Fibroblast of the aortic adventitia (primary cell): ENCODE results near the gene PRDM15. TPM values are rescaled to one million over a fixed set of nuclear protein-coding genes. Genes with fewer than 3 reads are reported as not detected.

ENCODE experiments used
- DNase-seq: peaks from one replicate; pipeline ENCODE4 v3.0.0-alpha.2; 2010; ENCODE audit warnings: low read depth
- H3K4me3 ChIP-seq: 2 replicates; pipeline ENCODE4 v1.5.1; 2011; ENCODE audit warnings: low read depth, mild to moderate bottlenecking, control low read depth, low read length, moderate library complexity
- total RNA-seq: library from RNA; depleted of rRNA; stranded (reverse); fragments of >200 nt; gene quantifications from 2 replicates; pipeline ENCODE4 v1.2.3, GENCODE V29; 2012; ENCODE audit warnings: low replicate concordance
- TF ChIP-seq, protein P1 (sequence below): IDR thresholded peaks from 2 replicates; pipeline ENCODE4 v1.5.1; 2011; ENCODE audit warnings: mild to moderate bottlenecking, low read length, control low read depth, inconsistent platforms; ENCODE audit not compliant: insufficient read depth

The PRDM15 gene, protein sequence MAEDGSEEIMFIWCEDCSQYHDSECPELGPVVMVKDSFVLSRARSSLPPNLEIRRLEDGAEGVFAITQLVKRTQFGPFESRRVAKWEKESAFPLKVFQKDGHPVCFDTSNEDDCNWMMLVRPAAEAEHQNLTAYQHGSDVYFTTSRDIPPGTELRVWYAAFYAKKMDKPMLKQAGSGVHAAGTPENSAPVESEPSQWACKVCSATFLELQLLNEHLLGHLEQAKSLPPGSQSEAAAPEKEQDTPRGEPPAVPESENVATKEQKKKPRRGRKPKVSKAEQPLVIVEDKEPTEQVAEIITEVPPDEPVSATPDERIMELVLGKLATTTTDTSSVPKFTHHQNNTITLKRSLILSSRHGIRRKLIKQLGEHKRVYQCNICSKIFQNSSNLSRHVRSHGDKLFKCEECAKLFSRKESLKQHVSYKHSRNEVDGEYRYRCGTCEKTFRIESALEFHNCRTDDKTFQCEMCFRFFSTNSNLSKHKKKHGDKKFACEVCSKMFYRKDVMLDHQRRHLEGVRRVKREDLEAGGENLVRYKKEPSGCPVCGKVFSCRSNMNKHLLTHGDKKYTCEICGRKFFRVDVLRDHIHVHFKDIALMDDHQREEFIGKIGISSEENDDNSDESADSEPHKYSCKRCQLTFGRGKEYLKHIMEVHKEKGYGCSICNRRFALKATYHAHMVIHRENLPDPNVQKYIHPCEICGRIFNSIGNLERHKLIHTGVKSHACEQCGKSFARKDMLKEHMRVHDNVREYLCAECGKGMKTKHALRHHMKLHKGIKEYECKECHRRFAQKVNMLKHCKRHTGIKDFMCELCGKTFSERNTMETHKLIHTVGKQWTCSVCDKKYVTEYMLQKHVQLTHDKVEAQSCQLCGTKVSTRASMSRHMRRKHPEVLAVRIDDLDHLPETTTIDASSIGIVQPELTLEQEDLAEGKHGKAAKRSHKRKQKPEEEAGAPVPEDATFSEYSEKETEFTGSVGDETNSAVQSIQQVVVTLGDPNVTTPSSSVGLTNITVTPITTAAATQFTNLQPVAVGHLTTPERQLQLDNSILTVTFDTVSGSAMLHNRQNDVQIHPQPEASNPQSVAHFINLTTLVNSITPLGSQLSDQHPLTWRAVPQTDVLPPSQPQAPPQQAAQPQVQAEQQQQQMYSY
- total RNA-seq: 1.8 and 4.7 TPM in 2 replicates

DNA sequence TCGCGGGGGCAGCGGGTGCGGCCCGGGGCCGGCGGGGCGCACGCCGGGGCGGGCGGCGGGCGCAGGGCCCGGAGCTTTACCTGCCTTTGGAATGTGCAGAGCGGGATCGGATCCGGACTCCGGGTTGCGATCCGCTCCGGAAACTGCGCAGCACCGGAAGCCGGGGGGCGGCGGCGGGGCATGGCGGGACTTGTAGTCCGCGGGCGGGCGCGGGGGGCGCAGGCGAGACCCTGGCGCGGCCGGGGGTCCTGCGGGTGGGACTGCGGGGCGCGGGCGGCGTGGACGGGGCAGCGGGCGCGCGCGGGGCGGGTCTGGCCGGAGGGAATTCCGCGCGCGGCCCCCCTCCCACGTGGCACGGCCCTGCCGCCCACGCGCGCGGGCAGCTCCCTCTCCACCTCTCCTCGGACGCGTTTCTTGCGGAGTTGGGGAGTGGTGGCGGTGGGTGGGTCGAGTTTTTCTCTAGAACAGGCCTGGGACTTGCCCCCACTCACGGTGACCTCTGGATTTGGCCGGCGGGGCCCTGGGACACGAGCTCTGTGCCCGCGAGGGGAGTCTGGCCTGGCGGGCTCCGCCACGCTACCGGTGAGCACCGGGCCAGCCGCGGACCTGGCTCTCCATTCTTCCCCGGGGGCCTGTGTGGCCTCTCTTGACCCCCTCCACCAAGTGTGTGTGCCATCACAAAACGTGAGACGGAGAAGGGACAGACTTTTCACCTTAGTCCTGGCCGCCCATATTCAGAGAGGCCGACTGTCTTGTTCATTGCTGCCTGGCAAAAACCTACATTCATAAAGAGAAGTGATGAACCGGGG is at the start of gene PRDM15:
Gene PRDM15, minus strand, starts transcription at position 155 of the 809 bp plus-strand sequence. CDS start 18,981 bp downstream, outside the sequence.
- peak within 1 kb of the TSS; percentile 88 for H3K4me3 ChIP-seq
- TF ChIP-seq, protein P1, sequence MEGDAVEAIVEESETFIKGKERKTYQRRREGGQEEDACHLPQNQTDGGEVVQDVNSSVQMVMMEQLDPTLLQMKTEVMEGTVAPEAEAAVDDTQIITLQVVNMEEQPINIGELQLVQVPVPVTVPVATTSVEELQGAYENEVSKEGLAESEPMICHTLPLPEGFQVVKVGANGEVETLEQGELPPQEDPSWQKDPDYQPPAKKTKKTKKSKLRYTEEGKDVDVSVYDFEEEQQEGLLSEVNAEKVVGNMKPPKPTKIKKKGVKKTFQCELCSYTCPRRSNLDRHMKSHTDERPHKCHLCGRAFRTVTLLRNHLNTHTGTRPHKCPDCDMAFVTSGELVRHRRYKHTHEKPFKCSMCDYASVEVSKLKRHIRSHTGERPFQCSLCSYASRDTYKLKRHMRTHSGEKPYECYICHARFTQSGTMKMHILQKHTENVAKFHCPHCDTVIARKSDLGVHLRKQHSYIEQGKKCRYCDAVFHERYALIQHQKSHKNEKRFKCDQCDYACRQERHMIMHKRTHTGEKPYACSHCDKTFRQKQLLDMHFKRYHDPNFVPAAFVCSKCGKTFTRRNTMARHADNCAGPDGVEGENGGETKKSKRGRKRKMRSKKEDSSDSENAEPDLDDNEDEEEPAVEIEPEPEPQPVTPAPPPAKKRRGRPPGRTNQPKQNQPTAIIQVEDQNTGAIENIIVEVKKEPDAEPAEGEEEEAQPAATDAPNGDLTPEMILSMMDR: no peak
- DNase-seq: peak; percentile 83

DNA sequence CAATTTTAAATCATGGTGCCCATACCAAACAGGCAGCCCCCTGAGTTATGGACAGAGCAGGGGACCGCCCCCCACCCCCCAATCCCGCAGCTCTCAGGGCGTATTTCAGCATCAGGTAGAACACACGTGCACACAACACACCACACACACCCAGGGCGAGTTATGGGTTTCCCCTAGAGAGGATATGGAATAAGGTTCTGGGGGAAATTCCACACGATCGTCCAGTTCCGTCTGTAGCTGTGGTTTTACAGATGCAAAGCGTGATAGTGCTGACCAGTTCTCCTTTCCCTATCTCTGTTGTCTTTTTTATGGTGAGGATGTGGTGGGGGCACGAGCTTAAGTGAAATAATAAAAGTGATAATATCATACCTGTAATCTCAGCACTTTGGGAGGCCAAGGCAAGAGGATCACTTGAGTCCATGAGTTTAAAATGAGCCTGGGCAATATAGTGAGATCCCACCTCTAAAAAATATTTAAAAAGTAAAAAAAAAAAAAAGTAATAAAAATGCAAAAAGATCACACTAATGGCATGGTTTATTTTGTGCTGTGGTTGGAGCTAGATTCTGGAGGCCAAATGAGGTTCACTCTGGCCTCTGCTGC is 49.6 kb upstream of the PRDM15 start:
- H3K4me3 ChIP-seq: no peak overlapping the region
- DNase-seq: no peak
- TF ChIP-seq, protein P1: no peak

DNA sequence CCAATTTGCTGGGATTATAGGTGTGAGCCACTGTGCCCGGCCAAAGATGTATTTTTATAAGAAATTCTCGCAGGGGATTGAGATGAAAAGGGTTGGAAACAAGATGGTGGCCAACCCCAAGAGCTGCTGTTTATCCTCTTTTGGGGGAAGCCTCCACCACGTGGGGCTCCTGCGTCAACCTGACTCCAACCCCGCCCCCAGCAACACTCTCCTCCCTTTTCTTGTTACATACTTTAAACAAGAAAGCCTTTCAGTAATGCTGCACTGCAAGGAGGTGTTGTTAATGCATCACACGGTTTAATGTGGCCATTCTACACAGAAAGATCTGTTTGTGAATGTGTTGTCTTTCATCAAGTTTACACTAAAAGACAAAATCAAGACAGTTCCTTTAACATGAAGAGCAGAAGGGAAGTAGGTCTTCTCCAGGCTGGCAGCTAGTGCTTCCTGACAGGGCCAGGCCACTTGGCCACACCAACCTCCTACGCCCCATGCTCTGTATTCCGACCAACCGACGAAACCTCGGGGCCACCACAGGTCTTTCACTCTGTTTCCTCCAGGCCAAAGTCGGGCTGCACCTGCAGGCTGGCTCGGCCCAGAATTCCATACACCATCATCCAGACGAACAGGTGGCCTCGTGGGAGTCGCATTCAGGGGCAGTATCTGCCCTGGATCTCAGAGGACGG is 48.7 kb upstream of the PRDM15 start:
- TF ChIP-seq, protein P1: no peak
- no peak for DNase-seq
- H3K4me3 ChIP-seq: no peak overlapping the region

DNA sequence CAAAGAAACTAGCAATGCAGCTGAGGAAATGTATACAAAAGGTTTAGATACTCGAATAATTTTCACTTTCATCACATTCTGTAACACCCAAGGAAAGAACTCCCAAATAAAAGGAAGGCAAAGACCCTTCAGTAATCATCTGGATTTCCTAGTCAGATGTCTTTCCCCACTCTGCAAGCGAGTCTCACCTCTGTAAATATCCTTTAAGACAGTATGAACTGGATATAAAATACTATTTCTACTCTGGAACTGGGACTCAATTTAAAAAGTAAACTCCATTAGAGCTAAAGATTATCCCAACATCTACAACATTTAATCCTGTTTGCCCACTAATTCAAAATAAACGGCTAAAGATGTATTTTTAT is 47.6 kb upstream of the PRDM15 start:
- TF ChIP-seq, protein P1: no peak
- H3K4me3 ChIP-seq: peak overlapping the region; percentile 53
- DNase-seq: no peak

DNA sequence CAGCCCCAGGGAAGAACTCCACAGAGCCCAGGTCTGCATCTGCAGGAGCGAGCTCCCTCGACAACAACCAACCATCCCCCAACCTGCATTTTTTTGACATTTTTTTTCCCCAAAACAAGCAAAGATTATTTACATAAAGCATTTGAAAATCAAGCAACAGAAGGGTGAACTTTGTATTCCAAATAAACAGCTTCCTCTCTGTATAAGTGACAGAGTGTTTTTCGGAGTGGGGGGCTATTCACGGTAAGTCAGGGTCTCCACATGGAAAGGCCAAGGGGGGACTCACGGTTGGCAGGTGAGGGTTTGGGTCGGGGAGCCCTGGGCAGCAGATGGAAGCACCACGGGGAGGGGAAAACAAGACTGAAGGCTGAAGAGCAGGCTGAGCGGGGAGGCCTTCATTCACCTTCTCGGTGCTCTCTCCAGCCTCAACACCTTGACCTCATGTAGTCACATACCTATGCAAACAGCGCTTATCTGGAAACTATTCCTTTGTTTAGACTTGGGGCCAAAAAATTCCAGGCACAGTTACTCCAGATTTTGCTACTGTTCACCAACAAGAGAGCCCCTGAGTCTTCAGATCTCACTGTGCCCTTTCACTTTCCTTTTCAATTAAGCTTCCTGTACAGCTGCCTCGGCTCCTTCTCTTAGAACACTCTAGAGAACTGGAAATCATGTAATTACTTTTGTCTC is 47.1 kb upstream of the PRDM15 start:
- H3K4me3 ChIP-seq: peak overlapping the region; percentile 53
- TF ChIP-seq, protein P1: no peak
- peak; percentile 64 for DNase-seq
